Activated CD4-positive, alpha-beta T cell treated with anti-CD3 and anti-CD28 coated beads, Interleukin-2, amount 50 U/mL, for 4 hours (primary cell): Measurements from ENCODE around the gene NOL9.
"Not testable (repeated sequence)": the region's sequence is repeated elsewhere in the genome, so short reads cannot be mapped to it uniquely, and the experiment has no call there.

ENCODE experiments used
- DNase-seq, 2 experiments: peaks; one replicate each; pipeline ENCODE4 v3.0.0-alpha.2; 2020

Gene NOL9

GRCh38 chr1:6500544-6501278 lies 53.6 kb downstream of the NOL9 start:
- DNase-seq = no peak

GRCh38 chr1:6499296-6499695 lies 55.0 kb downstream of the NOL9 start:
- no peak for DNase-seq

- DNase-seq = no peak
Observed at GRCh38 chr1:6498576-6499111, 55.7 kb downstream of the NOL9 start.

GRCh38 chr1:6497867-6498575 lies 56.3 kb downstream of the NOL9 start:
- DNase-seq = no peak

- peak in 1 of 2 experiments; percentile 25 for DNase-seq
Observed at GRCh38 chr1:6497215-6497866, 57.0 kb downstream of the NOL9 start.

GRCh38 chr1:6496890-6497214 lies 57.5 kb downstream of the NOL9 start:
- no peak for DNase-seq

- DNase-seq = no peak
Observed at GRCh38 chr1:6496365-6496721, 58.0 kb downstream of the NOL9 start.

- no peak for DNase-seq
Observed at GRCh38 chr1:6495540-6496364, 58.6 kb downstream of the NOL9 start.

- no peak for DNase-seq
Observed at GRCh38 chr1:6495041-6495441, 59.3 kb downstream of the NOL9 start.

- DNase-seq = no peak
Observed at GRCh38 chr1:6494627-6495026, 59.7 kb downstream of the NOL9 start.

- DNase-seq = not testable (repeated sequence)
Observed at GRCh38 chr1:6493834-6494223, 60.5 kb downstream of the NOL9 start.

GRCh38 chr1:6491966-6492365 lies 62.3 kb downstream of the NOL9 start:
- DNase-seq = no peak

- DNase-seq = no peak
Observed at GRCh38 chr1:6491480-6491962, 62.8 kb downstream of the NOL9 start, which contains the start of gene PLEKHG5. PLEKHG5 (minus strand) TSS chr1:6491667; CDS start chr1:6477571, 14,096 bp downstream.

GRCh38 chr1:6491081-6491449 lies 63.2 kb downstream of the NOL9 start:
- no peak for DNase-seq

GRCh38 chr1:6490181-6491080 lies 63.9 kb downstream of the NOL9 start:
- peak; percentile 36 to 37 for DNase-seq

- DNase-seq = peak; percentile 69 to 71
Observed at GRCh38 chr1:6489799-6490180, 64.5 kb downstream of the NOL9 start.

- DNase-seq = no peak
Observed at GRCh38 chr1:6489383-6489765, 64.9 kb downstream of the NOL9 start.

- no peak for DNase-seq
Observed at GRCh38 chr1:6488602-6489382, 65.5 kb downstream of the NOL9 start.

- no peak for DNase-seq
Observed at GRCh38 chr1:6487804-6488484, 66.4 kb downstream of the NOL9 start.

- peak; percentile 88 to 91 for DNase-seq
Observed at GRCh38 chr1:6486433-6487011, 67.8 kb downstream of the NOL9 start.
